HG03378 (cell line): ENCODE results near the gene CTNNB1.

ENCODE experiments used
- ATAC-seq: cut with Tn5 transposase; IDR thresholded peaks from one replicate; pipeline ENCODE4 v1.9.1; 2021; ENCODE audit warnings: mild to moderate bottlenecking, moderate library complexity; ENCODE audit not compliant: unreplicated experiment

CTNNB1 gene

DNA sequence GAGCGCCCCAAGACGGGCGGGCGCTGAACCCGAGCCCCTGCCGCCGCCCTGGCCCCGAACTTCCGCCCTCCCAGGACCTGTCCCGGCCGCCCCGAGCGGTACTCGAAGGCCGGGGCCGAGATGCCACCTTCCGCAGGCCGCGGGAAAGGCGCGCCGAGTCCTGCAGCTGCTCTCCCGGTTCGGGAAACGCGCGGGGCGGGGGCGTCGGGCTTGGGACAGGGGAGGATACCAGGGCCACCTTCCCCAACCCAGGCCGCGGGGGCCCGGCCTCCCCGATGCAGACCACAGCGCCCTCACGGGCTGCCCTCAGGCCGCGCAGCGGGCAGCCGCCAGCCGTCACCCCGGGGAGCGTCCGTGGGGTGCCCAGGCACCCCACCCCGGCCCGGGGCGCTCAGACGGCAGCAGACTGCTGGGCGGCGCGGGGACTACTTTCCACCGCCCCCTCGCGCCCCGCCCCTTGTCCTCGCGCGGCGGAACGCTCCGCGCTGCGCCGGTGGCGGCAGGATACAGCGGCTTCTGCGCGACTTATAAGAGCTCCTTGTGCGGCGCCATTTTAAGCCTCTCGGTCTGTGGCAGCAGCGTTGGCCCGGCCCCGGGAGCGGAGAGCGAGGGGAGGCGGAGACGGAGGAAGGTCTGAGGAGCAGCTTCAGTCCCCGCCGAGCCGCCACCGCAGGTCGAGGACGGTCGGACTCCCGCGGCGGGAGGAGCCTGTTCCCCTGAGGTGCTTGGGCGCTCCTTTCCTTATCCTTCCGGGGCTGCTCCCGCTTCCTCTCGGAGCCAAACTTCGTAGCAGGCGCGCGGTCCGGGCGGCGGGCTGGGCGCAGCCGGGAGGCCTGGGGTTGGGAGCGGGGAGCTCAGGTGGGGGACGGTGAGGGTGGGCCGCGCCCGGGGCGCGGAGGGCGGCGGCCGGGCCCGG lies at the start of gene CTNNB1:
Gene CTNNB1, plus strand, starts transcription at position 556 of the 916 bp plus-strand sequence. CDS start 24,564 bp downstream, outside the sequence.
- peak; percentile 69 for ATAC-seq

DNA sequence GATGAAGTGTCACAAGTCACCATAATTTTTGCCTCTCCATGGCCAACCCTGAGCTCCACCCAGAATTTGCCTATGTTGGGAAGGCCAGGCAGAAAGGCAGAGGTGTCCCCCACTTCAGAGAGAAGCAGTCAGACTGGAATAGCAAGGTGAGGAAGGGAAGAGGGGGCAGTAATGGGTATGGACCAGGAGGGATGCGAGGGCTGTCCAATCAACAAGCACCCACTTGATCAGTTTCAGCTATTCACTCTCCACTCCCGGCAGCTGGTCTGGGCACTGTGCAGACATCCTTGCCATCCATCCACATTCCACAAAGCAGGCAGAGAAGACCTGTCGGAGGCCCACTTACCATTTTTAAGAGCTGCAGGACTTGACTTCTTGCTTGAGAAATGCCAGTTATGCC lies 43.5 kb upstream of the CTNNB1 start:
- no peak for ATAC-seq

GRCh38 chr3:41158947-41159346 lies 40.4 kb upstream of the CTNNB1 start:
- ATAC-seq, result no peak

DNA sequence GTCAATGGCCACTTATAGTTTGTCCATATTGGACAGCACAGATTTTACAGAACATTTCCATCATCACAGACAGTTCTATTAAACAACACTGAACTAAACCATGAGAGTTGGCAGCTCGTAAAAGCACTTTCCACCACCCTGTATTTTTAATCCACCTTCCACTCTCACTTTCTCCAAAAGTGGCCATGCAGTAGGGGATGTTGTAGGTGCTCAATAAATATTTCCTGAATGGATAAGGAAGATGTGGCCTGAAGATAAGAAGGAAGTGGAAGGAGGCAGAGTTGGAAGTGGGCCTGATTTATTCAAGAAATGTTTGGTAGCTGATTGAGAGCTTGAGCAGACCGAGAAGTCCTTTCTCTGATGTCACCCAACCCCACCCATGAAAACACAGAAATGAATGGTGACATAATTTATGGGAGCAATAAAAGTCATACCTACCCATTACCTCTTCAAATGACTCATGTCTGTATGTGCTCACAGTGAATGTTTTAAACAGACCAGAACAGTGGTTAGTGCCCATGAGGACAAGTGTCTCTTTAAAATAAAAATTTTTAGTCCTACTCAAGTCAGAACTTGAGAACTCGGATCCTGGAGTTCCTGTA lies 39.6 kb upstream of the CTNNB1 start:
- ATAC-seq, result no peak

DNA sequence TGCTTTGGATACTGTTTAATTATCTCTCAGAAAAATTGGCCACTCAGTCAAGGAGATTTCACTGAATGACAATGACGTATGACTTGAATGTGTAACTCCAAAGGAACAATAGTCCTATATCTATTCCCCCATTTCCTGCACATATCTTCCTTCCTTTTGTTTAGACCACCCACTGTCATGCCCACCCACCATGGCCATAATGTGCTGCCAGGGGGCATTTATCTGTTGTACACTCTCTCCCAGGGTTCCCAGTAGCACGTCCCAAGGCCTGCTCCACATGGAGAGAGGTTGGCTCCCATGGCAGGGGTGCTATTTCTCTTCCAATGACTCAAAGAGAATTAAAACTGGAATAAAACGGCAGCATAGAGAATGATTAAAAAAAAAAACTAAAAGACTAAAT lies 36.8 kb upstream of the CTNNB1 start:
- ATAC-seq, result no peak

GRCh38 chr3:41163006-41163405 lies 36.3 kb upstream of the CTNNB1 start:
- ATAC-seq, result no peak

- no peak for ATAC-seq
These were observed 35.9 kb upstream of the CTNNB1 start for GRCh38 chr3:41163421-41163820.

- no peak for ATAC-seq
These were observed 34.5 kb upstream of the CTNNB1 start for GRCh38 chr3:41164777-41165176.

DNA sequence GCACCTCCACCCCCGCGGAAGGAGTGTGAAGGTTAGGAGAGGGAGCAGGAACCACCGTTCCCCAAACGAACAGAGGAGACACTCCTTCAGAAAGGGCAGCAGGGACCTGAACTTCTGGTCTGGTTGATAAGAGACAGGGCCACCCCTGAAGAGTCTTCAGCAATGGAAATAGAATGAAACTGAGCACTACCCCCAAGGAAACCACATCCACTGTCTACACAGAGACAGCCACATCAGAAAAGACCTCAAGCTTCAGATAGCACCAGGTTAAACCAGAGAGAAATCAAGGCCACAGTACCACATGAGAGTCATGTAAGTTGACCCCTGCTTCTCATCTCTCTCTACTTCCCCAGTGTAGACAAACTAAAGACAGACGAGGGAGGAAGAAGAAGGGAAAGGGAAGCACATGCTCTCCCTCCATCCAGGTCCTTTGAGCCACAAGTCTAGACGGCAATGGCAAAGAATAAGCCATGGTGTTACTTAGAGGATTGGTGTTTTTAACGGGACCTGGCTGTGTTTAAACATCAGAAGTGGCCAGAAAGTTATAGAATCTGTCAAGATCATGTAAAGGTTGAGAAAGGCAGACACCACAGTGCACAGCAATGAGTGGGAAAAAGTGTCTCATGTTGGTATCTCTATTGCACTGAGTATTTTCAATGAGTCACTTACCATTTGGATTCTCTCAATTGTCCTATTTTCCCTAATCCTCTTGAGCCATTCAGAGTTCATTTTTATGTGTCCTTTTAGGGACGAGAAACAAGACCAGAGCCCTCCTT lies 31.4 kb upstream of the CTNNB1 start:
- ATAC-seq, result no peak

- ATAC-seq, result no peak
These were observed 30.3 kb upstream of the CTNNB1 start for GRCh38 chr3:41169023-41169422.

DNA sequence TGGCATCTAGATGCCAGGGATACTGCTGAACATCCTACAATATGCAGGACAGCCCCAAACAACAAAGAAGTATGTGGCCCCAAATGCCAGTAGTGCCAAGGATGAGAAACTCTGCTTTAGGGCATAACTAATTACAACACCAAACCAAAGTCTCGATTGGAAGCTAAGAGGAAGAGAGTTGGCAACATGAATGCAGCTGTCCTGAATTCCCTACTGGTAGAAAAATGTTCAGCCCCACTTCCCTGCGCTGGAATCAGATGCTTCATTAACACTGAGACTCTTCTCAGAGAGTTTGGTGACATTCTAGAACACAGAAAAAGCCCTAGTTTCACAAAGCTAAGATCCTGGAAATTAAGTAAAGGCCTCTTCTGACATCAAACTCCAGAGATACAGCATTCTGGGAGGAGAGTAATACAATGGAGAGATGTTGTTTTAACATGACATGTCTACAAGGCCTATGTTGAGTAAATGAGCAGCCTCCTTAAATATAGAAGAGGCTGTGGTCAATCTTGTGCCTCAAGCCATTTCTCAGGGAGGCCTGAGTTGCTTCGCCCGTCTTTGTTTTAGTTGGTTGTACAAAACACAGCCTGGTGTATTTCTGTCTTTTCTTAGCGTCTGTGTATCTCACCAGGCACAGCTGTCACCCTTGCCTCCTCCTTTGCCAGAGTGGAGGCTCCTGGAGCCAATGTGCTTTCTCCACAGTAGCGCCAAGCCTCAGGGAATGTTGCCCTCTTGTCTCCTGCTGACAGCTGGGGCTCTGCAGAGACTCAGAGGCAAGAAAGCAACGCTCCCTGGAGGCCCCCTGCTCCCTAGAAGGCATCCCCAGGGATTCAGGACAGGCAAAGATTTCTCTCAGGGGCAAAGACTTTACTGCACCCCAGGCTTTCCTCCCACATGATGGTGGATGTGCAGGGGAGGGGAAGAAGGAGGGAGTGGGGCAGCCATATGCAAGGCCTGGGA lies 25.1 kb upstream of the CTNNB1 start:
- ATAC-seq, result no peak

- ATAC-seq, result no peak
These were observed 23.9 kb upstream of the CTNNB1 start for GRCh38 chr3:41175365-41175764.

DNA sequence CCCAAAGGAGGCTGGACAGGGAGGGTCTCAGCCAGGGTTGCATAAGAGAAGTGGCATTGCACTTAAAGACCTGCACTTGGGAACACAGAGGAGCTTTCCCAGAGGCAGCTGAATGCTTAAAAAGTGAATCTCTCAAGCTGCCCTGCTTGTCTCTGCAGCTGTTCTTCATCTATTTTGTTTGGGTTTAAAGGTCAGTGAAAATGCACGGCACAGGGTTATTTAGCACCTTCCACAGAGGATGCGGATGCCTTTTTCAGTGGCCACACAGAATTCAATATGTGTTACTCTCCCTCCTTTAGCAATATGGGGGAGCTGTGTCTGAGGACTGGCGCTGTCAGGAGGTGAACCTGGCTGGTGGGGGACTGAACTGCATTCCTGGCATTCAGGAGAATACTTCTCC lies 22.7 kb upstream of the CTNNB1 start:
- ATAC-seq, result no peak

GRCh38 chr3:41178576-41178975 lies 20.7 kb upstream of the CTNNB1 start:
- no peak for ATAC-seq

DNA sequence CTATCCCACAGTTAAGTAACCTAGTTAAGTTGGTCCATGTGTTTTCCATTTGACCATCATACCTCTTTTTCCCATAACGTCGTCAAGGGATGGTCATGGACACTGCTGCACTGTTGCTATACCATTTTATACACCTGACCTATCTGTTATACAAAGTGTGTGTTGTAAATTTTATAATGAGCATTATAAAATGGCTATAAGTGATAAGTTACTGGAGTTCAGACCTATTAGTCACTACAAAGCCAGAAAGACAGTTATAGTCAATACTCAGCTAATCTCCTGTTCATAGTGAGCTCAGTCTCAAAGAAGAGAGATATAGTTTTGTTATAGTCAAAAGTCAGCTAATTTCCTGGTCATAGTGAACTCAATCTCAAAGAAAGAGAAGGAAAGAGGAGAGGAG lies 18.9 kb upstream of the CTNNB1 start:
- no peak for ATAC-seq

GRCh38 chr3:41182504-41183059 lies 16.7 kb upstream of the CTNNB1 start:
- no peak for ATAC-seq

DNA sequence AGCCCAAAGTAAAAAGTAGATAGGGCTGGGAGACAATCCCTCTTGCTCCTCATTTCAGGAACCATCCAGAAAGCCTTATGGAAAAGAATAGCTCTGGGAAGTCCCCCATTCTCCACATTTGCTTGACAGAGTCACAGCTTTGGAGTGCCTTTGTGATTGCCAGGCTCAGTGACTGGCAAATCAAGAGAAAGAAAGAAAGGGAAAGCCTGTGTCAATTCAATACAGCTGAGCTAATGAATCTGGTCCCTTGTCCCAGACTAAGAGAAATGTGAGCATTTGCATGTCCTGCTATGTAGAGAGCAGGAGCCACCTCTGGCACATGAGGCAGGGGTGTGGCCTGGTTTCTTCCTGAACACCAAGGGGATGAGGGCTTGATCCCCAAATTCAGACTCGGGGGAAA lies 14.9 kb upstream of the CTNNB1 start:
- ATAC-seq, result no peak

GRCh38 chr3:41186297-41186696 lies 13.0 kb upstream of the CTNNB1 start:
- ATAC-seq, result no peak

GRCh38 chr3:41188306-41188705 lies 11.0 kb upstream of the CTNNB1 start:
- ATAC-seq, result no peak
